Gastrocnemius medialis (tissue), 4 donors: ENCODE measurements around the gene DSTYK. TPM values are rescaled to one million over a fixed set of nuclear protein-coding genes. Genes with fewer than 3 reads are reported as not detected.
"Not testable (repeated sequence)": the region's sequence is repeated elsewhere in the genome, so short reads cannot be mapped to it uniquely, and the experiment has no call there.

Experiments
- ATAC-seq, 2 donors: fragments of 150-250 bp; one replicate each; pipeline ENCODE4 v1.9.1; 2016
- DNase-seq, 2 donors: peaks; one replicate each; pipeline ENCODE4 v3.0.0-alpha.2; 2019
- H3K27ac ChIP-seq, 4 donors: fragments of 200-600 bp; sonication (generic); 1 replicate in 1 of 4; 2 replicates in 3 of 4; pipeline ENCODE4 v1.5.1; 2016 to 2018; ENCODE audit warnings: mild to moderate bottlenecking in 2 of 4, moderate library complexity in 1 of 4
- H3K27me3 ChIP-seq, 3 donors: fragments of 200-600 bp; sonication (generic) in 2 of 3; 1 replicate in 1 of 3; 2 replicates in 2 of 3; pipeline versions ENCODE4 v1.5.1 to v1.6.0; 2016 to 2019; ENCODE audit warnings: mild to moderate bottlenecking in 1 of 3, moderate library complexity in 1 of 3
- H3K36me3 ChIP-seq, 2 donors: fragments of 200-600 bp; sonication (generic) in 1 of 2; one replicate each; pipeline ENCODE4 v1.5.1; 2017 to 2018
- H3K4me1 ChIP-seq, 2 donors: fragments of 200-600 bp; sonication (generic) in 1 of 2; one replicate each; pipeline ENCODE4 v1.5.1; 2016 to 2017; ENCODE audit warnings: mild to moderate bottlenecking in 2 of 2
- H3K4me3 ChIP-seq, 4 donors: fragments of 200-600 bp; sonication (generic) in 3 of 4; 1 replicate in 1 of 4; 2 replicates in 3 of 4; pipeline ENCODE4 v1.5.1; 2016 to 2019; ENCODE audit warnings: mild to moderate bottlenecking in 2 of 4
- H3K9me3 ChIP-seq, 3 donors: fragments of 200-600 bp; sonication (generic) in 2 of 3; 1 replicate in 1 of 3; 2 replicates in 2 of 3; pipeline ENCODE4 v1.5.1; 2016 to 2019
- POLR2A ChIP-seq, 2 donors: fragments of 450-650 bp; IDR thresholded peaks; one replicate each; pipeline ENCODE4 v1.6.1; 2017; ENCODE audit warnings: antibody characterized with exemption in 2 of 2, mild to moderate bottlenecking in 2 of 2, moderate library complexity in 2 of 2
- in situ Hi-C, 4 donors: fragments of 200-750 bp; cut with MboI; loops; one replicate each; pipeline versions ENCODE4 v1.15.0 to v1.8.0; 2017; ENCODE audit warnings: low sequenced_read_pairs in 4 of 4
- intact Hi-C: fragments of 100-400 bp; cut with DNase I; formaldehyde crosslinking; loops from one replicate; pipeline ENCODE4 v1.15.1; 2023; ENCODE audit warnings: low total_unique reads
- total RNA-seq, 4 donors: library from RNA; depleted of rRNA; stranded (reverse); fragments of >200 nt; gene quantifications; one replicate each; pipeline versions ENCODE4 v1.1.0 to v1.2.3, GENCODE V29; 2016
- TF ChIP-seq, protein P1 (sequence below), 5 experiments: fragments of 450-650 bp in 3 of 5; fragments of 200-600 bp in 2 of 5; sonication (generic) in 2 of 5; IDR thresholded peaks in 4 of 5; conservative IDR thresholded peaks in 1 of 5; 1 replicate in 4 of 5; 2 replicates in 1 of 5; pipeline ENCODE4 v1.5.1; 2016 to 2019; ENCODE audit warnings: antibody characterized with exemption in 5 of 5, mild to moderate bottlenecking in 3 of 5, moderate library complexity in 3 of 5

DSTYK gene
- total RNA-seq, 4 donors from 2014 or later, result 12.2 to 15.8 (median 13.9) TPM

DNA sequence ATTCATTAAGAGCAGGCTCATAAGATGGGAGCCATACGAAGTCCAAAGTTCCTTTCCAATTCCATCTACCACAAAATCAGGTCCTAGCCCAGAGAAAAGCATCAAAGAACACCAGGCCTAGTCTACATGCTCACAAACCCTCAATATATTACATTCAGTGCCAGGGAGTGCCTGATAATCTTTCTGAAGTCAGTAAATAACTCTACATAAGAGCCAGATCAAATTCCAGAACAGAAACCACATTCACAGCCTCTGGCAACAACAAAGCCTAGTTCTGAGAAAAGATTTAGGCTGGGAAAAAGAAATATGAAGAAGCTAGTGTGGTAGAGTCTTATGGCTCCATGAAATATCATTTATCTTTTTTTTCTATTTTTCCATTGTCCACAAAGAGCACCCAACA lies 49.2 kb downstream of the DSTYK start:
- TF ChIP-seq, protein P1, sequence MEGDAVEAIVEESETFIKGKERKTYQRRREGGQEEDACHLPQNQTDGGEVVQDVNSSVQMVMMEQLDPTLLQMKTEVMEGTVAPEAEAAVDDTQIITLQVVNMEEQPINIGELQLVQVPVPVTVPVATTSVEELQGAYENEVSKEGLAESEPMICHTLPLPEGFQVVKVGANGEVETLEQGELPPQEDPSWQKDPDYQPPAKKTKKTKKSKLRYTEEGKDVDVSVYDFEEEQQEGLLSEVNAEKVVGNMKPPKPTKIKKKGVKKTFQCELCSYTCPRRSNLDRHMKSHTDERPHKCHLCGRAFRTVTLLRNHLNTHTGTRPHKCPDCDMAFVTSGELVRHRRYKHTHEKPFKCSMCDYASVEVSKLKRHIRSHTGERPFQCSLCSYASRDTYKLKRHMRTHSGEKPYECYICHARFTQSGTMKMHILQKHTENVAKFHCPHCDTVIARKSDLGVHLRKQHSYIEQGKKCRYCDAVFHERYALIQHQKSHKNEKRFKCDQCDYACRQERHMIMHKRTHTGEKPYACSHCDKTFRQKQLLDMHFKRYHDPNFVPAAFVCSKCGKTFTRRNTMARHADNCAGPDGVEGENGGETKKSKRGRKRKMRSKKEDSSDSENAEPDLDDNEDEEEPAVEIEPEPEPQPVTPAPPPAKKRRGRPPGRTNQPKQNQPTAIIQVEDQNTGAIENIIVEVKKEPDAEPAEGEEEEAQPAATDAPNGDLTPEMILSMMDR (IDR thresholded peaks at IDR 0.05 in 4 of 5, conservative IDR thresholded peaks at IDR 0.05 in 1 of 5), result no peak
- TF ChIP-seq POLR2A (IDR thresholded peaks at IDR 0.05), result no peak
- ATAC-seq, result no peak
- in situ Hi-C loops, result no loop called here

DNA sequence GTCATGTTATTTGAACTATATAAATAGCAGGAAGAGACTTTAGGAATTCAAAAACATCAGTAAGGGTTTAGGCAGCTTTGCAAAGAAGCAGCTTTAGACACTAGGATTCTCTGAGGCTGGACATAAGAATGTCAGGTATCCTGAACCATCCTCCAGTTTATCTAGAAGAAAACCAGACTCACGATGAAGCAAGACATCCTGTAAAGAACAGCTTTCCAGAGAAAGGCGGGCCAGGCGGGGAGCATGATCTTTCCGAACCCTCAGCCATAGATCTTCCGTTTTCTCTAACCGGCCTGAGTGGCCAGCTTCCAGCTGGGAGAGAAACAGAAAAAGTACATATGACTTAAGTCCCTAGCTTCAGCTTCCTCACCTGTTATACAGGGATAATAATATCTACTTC lies 50.4 kb downstream of the DSTYK start:
- intact Hi-C loops, result no loop called here
- H3K27ac ChIP-seq, result no peak overlapping the region
- ATAC-seq (no peak), DNase-seq (no peak)
- no peak overlapping the region for H3K4me3 ChIP-seq
- no peaks in the 10 kb centered on the region for H3K27me3 ChIP-seq
- in situ Hi-C loops, result no loop called here
- TF ChIP-seq, protein P1 (IDR thresholded peaks at IDR 0.05 in 4 of 5, conservative IDR thresholded peaks at IDR 0.05 in 1 of 5), result no peak
- TF ChIP-seq POLR2A (IDR thresholded peaks at IDR 0.05), result no peak
- peaks cover 0 to 77% of the 10 kb centered on the region in 2 donors for H3K36me3 ChIP-seq
- H3K4me1 ChIP-seq, result peaks cover 0 to 5% of the 10 kb centered on the region in 2 donors
- no peaks in the 10 kb centered on the region for H3K9me3 ChIP-seq

More for the DNA sequence above, 49.2 kb downstream of the DSTYK start:
- Histone ChIP-seq H3K4me3 (no peak overlapping the region), H3K27ac (no peak overlapping the region), H3K4me1 (peaks cover 3 to 10% of the 10 kb centered on the region in 2 donors), H3K9me3 (no peaks in the 10 kb centered on the region), H3K27me3 (no peaks in the 10 kb centered on the region), H3K36me3 (peaks cover 0 to 65% of the 10 kb centered on the region in 2 donors)
- intact Hi-C loops, result no loop called here
- no peak for DNase-seq

DNA sequence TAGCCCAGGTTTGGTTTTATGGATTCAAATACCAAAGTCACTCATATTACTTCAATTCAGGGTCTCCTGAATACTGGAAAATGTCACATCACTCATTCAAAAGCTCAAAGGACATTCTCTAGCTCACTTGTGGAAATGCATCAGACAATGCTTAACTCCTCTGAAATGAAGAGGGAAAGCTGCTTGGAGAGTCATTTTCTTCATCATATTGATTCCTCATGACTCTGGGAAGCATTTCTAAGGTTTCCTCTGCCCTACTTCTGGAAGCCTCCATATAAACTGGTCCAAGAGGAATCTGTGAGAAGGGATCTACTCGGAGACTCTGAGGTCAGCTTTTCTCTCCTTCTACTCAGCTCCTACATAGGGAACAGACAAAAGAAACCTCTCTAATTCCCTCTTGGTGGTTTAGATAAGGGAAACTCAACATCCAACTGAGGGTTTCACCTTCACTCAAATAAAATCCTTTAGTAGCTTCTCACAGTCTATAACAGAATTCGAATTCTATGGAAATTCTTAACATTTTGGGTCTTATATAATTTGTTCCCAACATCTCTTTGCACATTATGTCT lies 53.4 kb downstream of the DSTYK start:
- no peak for TF ChIP-seq POLR2A (IDR thresholded peaks at IDR 0.05)
- TF ChIP-seq, protein P1 (IDR thresholded peaks at IDR 0.05 in 4 of 5, conservative IDR thresholded peaks at IDR 0.05 in 1 of 5), result no peak
- Histone ChIP-seq H3K27ac (no peak overlapping the region), H3K36me3 (peaks cover 0 to 92% of the 10 kb centered on the region in 2 donors), H3K4me3 (no peak overlapping the region), H3K27me3 (no peaks in the 10 kb centered on the region), H3K9me3 (no peaks in the 10 kb centered on the region), H3K4me1 (no peaks in the 10 kb centered on the region)
- intact Hi-C loops (no loop called here), in situ Hi-C loops (no loop called here)
- no peak for ATAC-seq
- DNase-seq, result no peak

DNA sequence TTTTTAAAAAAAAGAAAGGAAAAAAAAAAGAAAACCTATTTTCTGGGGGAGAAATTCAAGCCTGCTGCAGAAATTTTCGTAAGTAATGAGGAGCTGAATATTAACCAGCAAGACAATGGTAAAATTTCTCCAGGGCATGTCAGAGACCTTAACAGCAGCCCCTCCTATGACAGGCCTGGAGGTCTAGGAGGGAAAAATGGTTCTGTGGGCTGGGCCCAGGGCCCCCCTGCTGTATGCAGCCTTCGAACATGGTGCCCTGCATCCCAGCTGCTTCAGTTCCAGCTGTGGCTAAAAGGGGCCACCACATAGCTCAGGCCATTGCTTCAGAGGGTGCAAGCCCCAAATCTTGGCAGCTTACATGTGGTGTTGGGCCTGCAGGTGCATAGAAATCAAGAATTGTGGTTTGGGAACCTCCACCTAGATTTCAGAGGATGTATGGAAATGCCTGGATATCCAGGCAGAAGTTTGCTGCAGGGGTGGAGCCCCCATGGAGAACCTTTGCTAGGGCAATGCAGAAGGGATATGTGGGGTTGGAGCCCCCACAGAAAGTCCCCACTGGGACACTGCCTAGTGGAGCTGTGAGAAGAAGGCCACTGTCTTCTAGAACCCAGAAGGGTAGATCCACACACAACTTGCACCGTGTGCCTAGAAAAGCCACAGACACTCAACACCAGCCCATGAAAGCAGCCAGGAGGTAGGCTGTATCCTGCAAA lies 55.7 kb downstream of the DSTYK start:
- H3K4me1 ChIP-seq, ATAC-seq, H3K4me3 ChIP-seq, in situ Hi-C loops, DNase-seq, intact Hi-C loops, H3K27me3 ChIP-seq, H3K27ac ChIP-seq, H3K9me3 ChIP-seq: not testable (repeated sequence)
- H3K36me3 ChIP-seq, result peaks cover 0 to 79% of the 10 kb centered on the region in 2 donors

DNA sequence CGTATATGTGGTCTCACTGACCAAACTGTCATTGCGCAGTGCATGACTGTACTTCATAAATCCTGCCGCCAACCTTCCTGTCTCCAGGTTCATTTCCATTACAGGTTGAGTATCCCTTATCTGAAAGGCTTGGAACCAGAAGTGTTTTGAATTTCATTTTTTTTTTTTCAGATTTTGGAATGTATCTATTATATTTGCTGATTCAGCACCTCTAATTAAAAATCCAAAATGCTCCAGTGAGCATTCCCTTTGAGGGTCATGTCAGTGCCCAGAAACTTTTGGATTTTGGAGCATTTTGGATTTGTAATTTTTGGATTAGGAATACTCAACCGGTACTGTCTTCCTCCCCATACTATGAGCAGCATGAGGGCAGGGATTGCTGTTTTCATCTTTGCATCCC lies 59.0 kb downstream of the DSTYK start:
- no peaks in the 10 kb centered on the region for H3K27me3 ChIP-seq
- DNase-seq, result no peak
- ATAC-seq, result no peak
- H3K36me3 ChIP-seq, result peaks cover 0 to 61% of the 10 kb centered on the region in 2 donors
- intact Hi-C loops, result no loop called here
- H3K4me3 ChIP-seq, result no peak overlapping the region
- H3K9me3 ChIP-seq, result no peaks in the 10 kb centered on the region
- no peak for TF ChIP-seq POLR2A (IDR thresholded peaks at IDR 0.05)
- TF ChIP-seq, protein P1 (IDR thresholded peaks at IDR 0.05 in 4 of 5, conservative IDR thresholded peaks at IDR 0.05 in 1 of 5), result no peak
- H3K27ac ChIP-seq, result no peak overlapping the region
- H3K4me1 ChIP-seq, result no peaks in the 10 kb centered on the region
- in situ Hi-C loops, result no loop called here
